PC-9 (cell line): ENCODE measurements around the gene SH3GL1.

ENCODE experiments used
- CTCF ChIP-seq: fragments of 200-600 bp; sonication (generic); conservative IDR thresholded peaks from 2 replicates; pipeline ENCODE4 v1.6.1; 2017; ENCODE audit warnings: mixed run types, antibody characterized with exemption, mild to moderate bottlenecking, moderate library complexity
- EZH2 ChIP-seq: fragments of 200-600 bp; sonication (generic); IDR thresholded peaks from 2 replicates; pipeline ENCODE4 v1.8.0; 2017; ENCODE audit warnings: antibody characterized with exemption, low read depth

- TF ChIP-seq CTCF (no peak), EZH2 (no peak)
These were observed 24.2 kb downstream of the SH3GL1 start for GRCh38 chr19:4376028-4376670.
